Panc1 (cell line): ENCODE data around the gene GMPPA. TPM values are rescaled to one million over a fixed set of nuclear protein-coding genes. Genes with fewer than 3 reads are reported as not detected.

ENCODE experiments used
- ATAC-seq: fragments of 200-7000 bp; cut with Tn5 transposase; 2 replicates; pipeline ENCODE4 v1.9.1; 2020; ENCODE audit warnings: mild to moderate bottlenecking, moderate library complexity
- BruUV-seq: library from RNA; stranded (reverse); fragments of 400-500 nt; replicated peaks from 2 replicates; lab custom pipeline; 2021; lab: Mats Ljungman, UMichigan
- CTCF ChIA-PET: fragments of 300-600 bp; sonication (Branson Sonifier 250); formaldehyde crosslinking; loops from one replicate; lab custom pipeline; 2022; ENCODE audit warnings: antibody characterized with exemption; lab: Charles Lee
- POLR2A ChIA-PET: fragments of 300-600 bp; sonication (Branson Sonifier 250); formaldehyde crosslinking; loops from one replicate; lab custom pipeline; 2022; ENCODE audit warnings: antibody characterized with exemption; lab: Charles Lee
- DNase-seq: peaks from one replicate; pipeline ENCODE4 v3.0.0-alpha.2; 2010; ENCODE audit warnings: low read depth, low spot score
- H3K27ac ChIP-seq: 2 replicates; pipeline ENCODE4 v1.5.1; 2011; ENCODE audit warnings: mild to moderate bottlenecking, low read length, inconsistent platforms
- H3K27me3 ChIP-seq: fragments of 200-500 bp; sonication (Bioruptor generic); 2 replicates; pipeline ENCODE4 v1.6.0; 2014; ENCODE audit warnings: low read length, inconsistent platforms; ENCODE audit not compliant: control insufficient read depth, insufficient read depth
- H3K36me3 ChIP-seq: fragments of 200-500 bp; sonication (Bioruptor generic); 2 replicates; pipeline ENCODE4 v1.5.1; 2014; ENCODE audit warnings: inconsistent platforms, mild to moderate bottlenecking, low read length, moderate library complexity; ENCODE audit not compliant: control insufficient read depth, insufficient read depth
- H3K4me1 ChIP-seq: 2 replicates; pipeline ENCODE4 v1.5.1; 2011; ENCODE audit warnings: inconsistent platforms, mild to moderate bottlenecking, low read length, moderate library complexity; ENCODE audit not compliant: control insufficient read depth, insufficient read depth
- H3K4me3 ChIP-seq, 2 experiments: 2 replicates each; pipeline ENCODE4 v1.5.1; 2011 to 2012; ENCODE audit warnings: low read depth in 2 of 2, low read length in 2 of 2, mild to moderate bottlenecking in 2 of 2, inconsistent platforms in 1 of 2, moderate library complexity in 1 of 2
- H3K9me3 ChIP-seq: fragments of 200-500 bp; sonication (Bioruptor generic); 2 replicates; pipeline ENCODE4 v1.5.1; 2014; ENCODE audit warnings: low read depth, mild to moderate bottlenecking, inconsistent platforms, low read length, moderate library complexity; ENCODE audit not compliant: control insufficient read depth, insufficient read depth
- CTCF ChIP-seq: fragments of 450-650 bp; IDR thresholded peaks from 2 replicates; pipeline ENCODE4 v1.5.1; 2017; ENCODE audit warnings: mild to moderate bottlenecking
- POLR2AphosphoS5 ChIP-seq: IDR thresholded peaks from 2 replicates; pipeline ENCODE4 v1.6.1; 2012; ENCODE audit warnings: mild to moderate bottlenecking, low read depth, low read length, moderate library complexity
- REST ChIP-seq, 2 experiments: IDR thresholded peaks; 2 replicates each; pipeline ENCODE4 v1.6.1; 2011 to 2012; ENCODE audit warnings: low read depth in 2 of 2, control low read depth in 1 of 2, low read length in 1 of 2, mild to moderate bottlenecking in 1 of 2, moderate library complexity in 1 of 2; ENCODE audit not compliant: insufficient read depth in 1 of 2
- SIN3A ChIP-seq: IDR thresholded peaks from 2 replicates; pipeline ENCODE4 v1.6.1; 2012; ENCODE audit warnings: low read depth, mild to moderate bottlenecking, low read length, moderate library complexity, borderline replicate concordance; ENCODE audit not compliant: insufficient read depth
- TCF7L2 ChIP-seq: IDR thresholded peaks from 2 replicates; pipeline ENCODE4 v1.6.1; 2011; ENCODE audit warnings: mild to moderate bottlenecking, low read depth, low read length, inconsistent platforms
- in situ Hi-C: cut with HindIII; loops from 2 replicates; pipeline ENCODE4 v1.10.0; 2016; ENCODE audit warnings: low sequenced_read_pairs, low pct_unique_long_range_greater_than_20kb
- intact Hi-C: fragments of 100-400 bp; cut with micrococcal nuclease; formaldehyde crosslinking; loops from one replicate; pipeline ENCODE4 v1.10.0; 2022; ENCODE audit not compliant: unreplicated experiment
- total RNA-seq: library from RNA; stranded (reverse); gene quantifications from one replicate; pipeline ENCODE4 v1.2.1, GENCODE V29; 2021; ENCODE audit not compliant: unreplicated experiment

The GMPPA gene
- total RNA-seq, 1 experiment from 2014 or later = 66.2 TPM

GRCh38 chr2:219476652-219477151 is 22.0 kb upstream of the GMPPA start:
- Histone ChIP-seq H3K27me3 (no peaks in the 10 kb centered on the region), H3K4me3 (peak overlapping the region in 1 of 2 experiments; percentile 32; a peak in 1 of 4 replicates), H3K4me1 (no peaks in the 10 kb centered on the region), H3K27ac (no peak overlapping the region), H3K36me3 (no peaks in the 10 kb centered on the region), H3K9me3 (no peaks in the 10 kb centered on the region)
- CTCF ChIA-PET = interaction anchor here (0.7 to 1.2 kb wide), 3 partner anchors 12 to 53 kb away, joined by 3 to 9 read pairs (median 9); no protein-coding TSS in a partner anchor
- DNase-seq (no peak), ATAC-seq (peak; percentile 42)
- TF ChIP-seq POLR2AphosphoS5 (no peak), TCF7L2 (no peak), REST (IDR thresholded peaks at IDR 0.05; ENCODE audit: insufficient read depth in 1 of 2, low read depth in 2 of 2, low read length in 1 of 2) (no peak), CTCF (no peak; the same call in 1 of the 2 replicates), SIN3A (no peak)
- in situ Hi-C loops = no loop called here
- POLR2A ChIA-PET = no interaction called here
- BruUV-seq = no TSS peak
- intact Hi-C loops = loop anchor here (5.0 kb wide), 1 partner anchor 51 kb away; no protein-coding TSS in a partner anchor

- Histone ChIP-seq H3K36me3 (no peaks in the 10 kb centered on the region), H3K4me3 (no peak overlapping the region), H3K27ac (no peak overlapping the region), H3K4me1 (no peaks in the 10 kb centered on the region), H3K27me3 (no peaks in the 10 kb centered on the region), H3K9me3 (no peaks in the 10 kb centered on the region)
- ChIA-PET CTCF (no interaction called here), POLR2A (interaction anchor here (0.7 kb wide), 1 partner anchor 8 kb away, joined by 7 read pairs; no protein-coding TSS in a partner anchor)
- in situ Hi-C loops = no loop called here
- intact Hi-C loops = loop anchor here (5.0 kb wide), 1 partner anchor 50 kb away; no protein-coding TSS in a partner anchor
- no TSS peak for BruUV-seq
- TF ChIP-seq SIN3A (no peak), CTCF (no peak), REST (IDR thresholded peaks at IDR 0.05; ENCODE audit: insufficient read depth in 1 of 2, low read depth in 2 of 2, low read length in 1 of 2) (no peak), POLR2AphosphoS5 (no peak), TCF7L2 (no peak)
- ATAC-seq (no peak), DNase-seq (no peak)
These were observed 21.5 kb upstream of the GMPPA start for GRCh38 chr2:219477179-219477578.
